ENCODE results near the gene OR2S2.
"Not testable (repeated sequence)": the region's sequence is repeated elsewhere in the genome, so short reads cannot be mapped to it uniquely, and the experiment has no call there.

Gene OR2S2

GRCh38 chr9:35962126-35962906 is 4.4 kb upstream of the OR2S2 start:
- DNase-seq (ENCODE audit: low read depth in 2 of 2), result no peak

- no peak for DNase-seq (ENCODE audit: low read depth in 2 of 2)
Measured at GRCh38 chr9:35960039-35960655, 2.2 kb upstream of the OR2S2 start.

- no peak for DNase-seq (ENCODE audit: low read depth in 2 of 2)
Measured at GRCh38 chr9:35956651-35957050, 1.3 kb downstream of the OR2S2 start.

GRCh38 chr9:35954942-35955546 is 2.9 kb downstream of the OR2S2 start:
- peak in 1 of 2 donors; percentile 15 for DNase-seq (ENCODE audit: low read depth in 2 of 2)

GRCh38 chr9:35952526-35953191 is 5.3 kb downstream of the OR2S2 start:
- DNase-seq (ENCODE audit: low read depth in 2 of 2), result no peak

- DNase-seq (ENCODE audit: low read depth in 2 of 2), result no peak
Measured at GRCh38 chr9:35951736-35952135, 6.2 kb downstream of the OR2S2 start.

- no peak for DNase-seq (ENCODE audit: low read depth in 2 of 2)
Measured at GRCh38 chr9:35948901-35949318, 9.0 kb downstream of the OR2S2 start.

GRCh38 chr9:35948451-35948850 is 9.5 kb downstream of the OR2S2 start:
- DNase-seq (ENCODE audit: low read depth in 2 of 2), result no peak

- peak; percentile 32 to 34 for DNase-seq (ENCODE audit: low read depth in 2 of 2)
Measured at GRCh38 chr9:35945341-35946018, 12.5 kb downstream of the OR2S2 start.

GRCh38 chr9:35944841-35945240 is 13.1 kb downstream of the OR2S2 start:
- no peak for DNase-seq (ENCODE audit: low read depth in 2 of 2)

- DNase-seq (ENCODE audit: low read depth in 2 of 2), result no peak
Measured at GRCh38 chr9:35944173-35944572, 13.8 kb downstream of the OR2S2 start.

GRCh38 chr9:35942286-35942685 is 15.7 kb downstream of the OR2S2 start:
- no peak for DNase-seq (ENCODE audit: low read depth in 2 of 2)

- no peak for DNase-seq (ENCODE audit: low read depth in 2 of 2)
Measured at GRCh38 chr9:35940458-35941407, 17.2 kb downstream of the OR2S2 start.

- no peak for DNase-seq (ENCODE audit: low read depth in 2 of 2)
Measured at GRCh38 chr9:35939679-35940250, 18.2 kb downstream of the OR2S2 start.

GRCh38 chr9:35938474-35939356 is 19.2 kb downstream of the OR2S2 start:
- no peak for DNase-seq (ENCODE audit: low read depth in 2 of 2)

- no peak for DNase-seq (ENCODE audit: low read depth in 2 of 2)
Measured at GRCh38 chr9:35937227-35937626, 20.7 kb downstream of the OR2S2 start.

- no peak for DNase-seq (ENCODE audit: low read depth in 2 of 2)
Measured at GRCh38 chr9:35935755-35936509, 22.0 kb downstream of the OR2S2 start.

- no peak for DNase-seq (ENCODE audit: low read depth in 2 of 2)
Measured at GRCh38 chr9:35935261-35935660, 22.7 kb downstream of the OR2S2 start.

- not testable (repeated sequence) for DNase-seq (ENCODE audit: low read depth in 2 of 2)
Measured at GRCh38 chr9:35934069-35934468, 23.9 kb downstream of the OR2S2 start.
